Measurements from ENCODE around the gene TELO2. TPM values are rescaled to one million over a fixed set of nuclear protein-coding genes. Genes with fewer than 3 reads are reported as not detected.

The TELO2 gene
- total RNA-seq, 4 donors from 2014 or later, result 34.5 to 105 (median 82.4) TPM

GRCh38 chr16:1542533-1542932 lies 49.4 kb downstream of the TELO2 start:
- no peak overlapping the region for H3K4me3 ChIP-seq
- TF ChIP-seq POLR2A (IDR thresholded peaks at IDR 0.05), result no peak
- no peak for TF ChIP-seq CTCF (IDR thresholded peaks at IDR 0.05)
- H3K27me3 ChIP-seq, result no peaks in the 10 kb centered on the region
- no peaks in the 10 kb centered on the region for H3K9me3 ChIP-seq
- H3K27ac ChIP-seq, result peak overlapping the region; percentile 2 to 84 (median 67)
- peaks cover 0 to 31% (median 0%) of the 10 kb centered on the region in 3 donors for H3K36me3 ChIP-seq
- DNase-seq, result no peak
- peaks cover 3 to 62% (median 18%) of the 10 kb centered on the region in 4 donors for H3K4me1 ChIP-seq

GRCh38 chr16:1543085-1543896 lies 50.1 kb downstream of the TELO2 start:
- H3K27ac ChIP-seq, result peak overlapping the region; percentile 2 to 84 (median 67)
- peak in 2 of 3 donors; percentile 74 to 76 for DNase-seq
- H3K4me3 ChIP-seq, result peak overlapping the region in 1 of 4 donors; percentile 6
- H3K9me3 ChIP-seq, result no peaks in the 10 kb centered on the region
- H3K27me3 ChIP-seq, result no peaks in the 10 kb centered on the region
- H3K36me3 ChIP-seq, result peaks cover 0 to 23% (median 0%) of the 10 kb centered on the region in 3 donors
- H3K4me1 ChIP-seq, result peaks cover 3 to 54% (median 14%) of the 10 kb centered on the region in 4 donors
- TF ChIP-seq POLR2A (IDR thresholded peaks at IDR 0.05), result no peak
- TF ChIP-seq CTCF (IDR thresholded peaks at IDR 0.05), result no peak

DNA sequence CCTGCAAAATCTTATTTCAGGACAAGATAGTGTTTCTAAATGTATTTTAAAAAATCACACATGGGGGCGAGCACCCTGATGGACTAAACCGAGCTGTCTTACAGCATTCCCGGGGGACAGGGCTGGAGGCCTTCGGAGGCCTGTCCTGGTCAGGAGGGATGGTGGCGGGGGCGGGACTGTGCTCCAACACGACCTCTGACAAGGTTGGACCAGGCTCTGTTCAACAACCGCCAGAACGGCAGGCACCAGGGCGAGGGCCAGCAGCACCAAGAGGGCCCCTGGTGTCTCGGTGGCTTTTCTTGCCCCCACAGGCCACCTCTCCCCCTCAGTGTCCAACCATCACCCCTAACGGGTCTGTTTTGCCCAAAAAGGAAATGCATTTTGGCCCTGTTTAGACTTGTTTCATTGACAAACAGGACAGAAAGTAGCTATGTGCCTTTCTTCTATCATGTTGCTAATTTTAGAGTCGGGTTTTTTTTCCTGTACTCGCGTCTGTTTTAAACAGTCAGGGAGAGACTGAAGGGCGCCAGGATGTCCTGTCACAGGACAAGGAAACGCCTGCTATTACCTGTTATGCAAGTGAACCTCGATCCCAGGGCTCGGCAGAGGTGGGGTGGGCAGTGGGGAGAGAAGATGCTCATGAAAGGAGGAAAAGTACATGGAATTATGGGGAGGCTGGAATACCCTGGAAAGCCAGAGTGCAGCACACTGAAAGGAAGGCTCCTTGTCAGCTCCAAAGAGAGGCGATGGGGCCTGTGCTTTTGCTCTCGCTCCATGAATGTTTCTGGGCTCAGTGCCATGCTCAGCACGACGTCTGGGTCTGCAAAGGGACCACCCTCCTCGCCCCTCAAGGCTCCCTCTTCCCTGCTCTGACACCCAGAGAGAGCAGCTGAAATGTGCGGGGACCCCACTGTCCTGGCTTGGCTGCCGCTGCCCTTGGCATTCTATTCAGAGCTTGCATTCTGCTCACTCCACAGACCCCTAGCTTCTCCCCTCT lies 52.2 kb downstream of the TELO2 start:
- DNase-seq, result no peak
- Histone ChIP-seq H3K4me3 (peak overlapping the region in 1 of 4 donors; percentile 1), H3K27ac (peak overlapping the region; percentile 38 to 84 (median 60)), H3K36me3 (peaks cover 0 to 14% (median 0%) of the 10 kb centered on the region in 3 donors), H3K4me1 (peaks cover 3 to 64% (median 14%) of the 10 kb centered on the region in 4 donors), H3K9me3 (no peaks in the 10 kb centered on the region), H3K27me3 (no peaks in the 10 kb centered on the region)
- TF ChIP-seq POLR2A (IDR thresholded peaks at IDR 0.05), result no peak
- no peak for TF ChIP-seq CTCF (IDR thresholded peaks at IDR 0.05)

DNA sequence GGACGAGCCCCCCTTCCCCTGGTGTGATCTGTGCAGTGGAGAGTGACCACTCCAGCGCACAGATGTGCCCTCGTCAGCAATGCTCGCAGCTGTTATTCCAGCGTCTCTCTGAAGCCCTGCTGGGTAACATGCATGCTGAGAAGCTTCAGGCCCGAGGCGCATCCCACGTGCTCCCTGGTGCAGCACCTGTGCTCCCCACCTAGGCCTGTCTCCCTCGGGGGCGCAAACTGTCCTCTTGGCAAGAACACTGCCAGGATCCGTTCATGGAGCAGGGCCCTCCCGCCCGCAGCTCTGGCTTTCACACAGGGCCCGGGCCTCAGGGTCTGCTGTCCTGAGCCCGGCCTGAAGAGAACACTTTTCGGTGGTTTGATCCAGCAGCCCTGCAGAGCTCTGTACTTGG lies 53.3 kb downstream of the TELO2 start:
- H3K4me3 ChIP-seq, result no peak overlapping the region
- H3K4me1 ChIP-seq, result peaks cover 3 to 69% (median 14%) of the 10 kb centered on the region in 4 donors
- H3K36me3 ChIP-seq, result peaks cover 0 to 14% (median 0%) of the 10 kb centered on the region in 3 donors
- H3K27ac ChIP-seq, result peak overlapping the region in 3 of 4 donors; percentile 38 to 84 (median 69)
- TF ChIP-seq POLR2A (IDR thresholded peaks at IDR 0.05) (no peak), CTCF (IDR thresholded peaks at IDR 0.05) (no peak)
- H3K9me3 ChIP-seq, result no peaks in the 10 kb centered on the region
- DNase-seq, result no peak
- no peaks in the 10 kb centered on the region for H3K27me3 ChIP-seq

DNA sequence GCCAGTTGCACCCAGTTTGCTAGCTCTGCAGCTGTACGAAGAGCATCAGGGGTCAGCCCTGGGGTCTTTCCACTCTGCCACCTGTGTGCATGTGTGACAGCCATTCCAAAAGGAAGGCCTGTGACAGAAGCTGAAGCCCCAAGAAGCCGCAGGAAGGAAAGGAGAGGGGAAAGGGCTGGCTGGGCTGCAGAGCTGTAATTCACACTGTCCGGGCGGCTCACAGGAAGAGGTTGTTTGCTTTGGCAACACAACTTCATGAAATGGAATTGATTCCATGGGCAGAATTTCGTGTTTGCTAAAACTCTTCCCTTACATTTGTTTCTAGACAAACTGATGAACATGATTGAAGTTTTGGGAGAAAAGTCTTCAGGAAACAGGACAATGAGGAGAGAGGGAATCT lies 55.1 kb downstream of the TELO2 start:
- Histone ChIP-seq H3K27ac (peak overlapping the region in 2 of 4 donors; percentile 43 to 60), H3K27me3 (no peaks in the 10 kb centered on the region), H3K36me3 (no peaks in the 10 kb centered on the region), H3K4me3 (no peak overlapping the region), H3K9me3 (no peaks in the 10 kb centered on the region), H3K4me1 (peaks cover 3 to 54% (median 14%) of the 10 kb centered on the region in 4 donors)
- no peak for DNase-seq
- TF ChIP-seq CTCF (IDR thresholded peaks at IDR 0.05), result no peak

Data from Peyer's patch (tissue), 4 donors.